Lower leg skin (tissue), 4 donors: ENCODE results near the gene PDIA6. TPM values are rescaled to one million over a fixed set of nuclear protein-coding genes. Genes with fewer than 3 reads are reported as not detected.

ENCODE experiments used
- DNase-seq, 2 donors: peaks; one replicate each; pipeline ENCODE4 v3.0.0-alpha.2; 2019; ENCODE audit warnings: low spot score in 2 of 2
- H3K4me3 ChIP-seq: fragments of 200-600 bp; sonication (generic); 2 replicates; pipeline ENCODE4 v1.5.1; 2017; ENCODE audit warnings: mild to moderate bottlenecking, low read depth; ENCODE audit not compliant: poor library complexity, severe bottlenecking
- POLR2A ChIP-seq, 2 donors: fragments of 450-650 bp; IDR thresholded peaks; one replicate each; pipeline ENCODE4 v1.6.1; 2016 to 2017; ENCODE audit warnings: antibody characterized with exemption in 2 of 2, mild to moderate bottlenecking in 1 of 2, moderate library complexity in 1 of 2
- WGBS, 2 donors: methylation state at CpG; one replicate each; pipeline ENCODE4 v1.1.5; 2018; 5-methylcytosine and 5-hydroxymethylcytosine counted together
- intact Hi-C: fragments of 100-400 bp; cut with DNase I; formaldehyde crosslinking; loops from one replicate; pipeline ENCODE4 v1.15.0; 2023; ENCODE audit warnings: low total_unique reads
- total RNA-seq, 4 donors: library from RNA; depleted of rRNA; stranded (reverse); fragments of >200 nt; gene quantifications; one replicate each; pipeline ENCODE4 v1.1.0, GENCODE V29; 2016
- TF ChIP-seq, protein P1 (sequence below), 3 donors: fragments of 450-650 bp; IDR thresholded peaks; one replicate each; pipeline ENCODE4 v1.5.1; 2016; ENCODE audit warnings: antibody characterized with exemption in 3 of 3, mild to moderate bottlenecking in 3 of 3, moderate library complexity in 2 of 3

Gene PDIA6
- total RNA-seq, 4 donors from 2014 or later = 50.5 to 97.7 (median 73.7) TPM

- DNase-seq = no peak
- intact Hi-C loops = no loop called here
- WGBS, 2 donors = 50 to 70% methylated on average over 2 to 5 of the region's 5 CpGs
Measured at GRCh38 chr2:10765461-10765860, 47.1 kb downstream of the PDIA6 start.

GRCh38 chr2:10764896-10765295 is 47.7 kb downstream of the PDIA6 start:
- H3K4me3 ChIP-seq = no peak overlapping the region
- intact Hi-C loops = no loop called here
- 72 to 88% methylated on average over 4 of the region's 4 CpGs for WGBS, 2 donors
- TF ChIP-seq, protein P1, sequence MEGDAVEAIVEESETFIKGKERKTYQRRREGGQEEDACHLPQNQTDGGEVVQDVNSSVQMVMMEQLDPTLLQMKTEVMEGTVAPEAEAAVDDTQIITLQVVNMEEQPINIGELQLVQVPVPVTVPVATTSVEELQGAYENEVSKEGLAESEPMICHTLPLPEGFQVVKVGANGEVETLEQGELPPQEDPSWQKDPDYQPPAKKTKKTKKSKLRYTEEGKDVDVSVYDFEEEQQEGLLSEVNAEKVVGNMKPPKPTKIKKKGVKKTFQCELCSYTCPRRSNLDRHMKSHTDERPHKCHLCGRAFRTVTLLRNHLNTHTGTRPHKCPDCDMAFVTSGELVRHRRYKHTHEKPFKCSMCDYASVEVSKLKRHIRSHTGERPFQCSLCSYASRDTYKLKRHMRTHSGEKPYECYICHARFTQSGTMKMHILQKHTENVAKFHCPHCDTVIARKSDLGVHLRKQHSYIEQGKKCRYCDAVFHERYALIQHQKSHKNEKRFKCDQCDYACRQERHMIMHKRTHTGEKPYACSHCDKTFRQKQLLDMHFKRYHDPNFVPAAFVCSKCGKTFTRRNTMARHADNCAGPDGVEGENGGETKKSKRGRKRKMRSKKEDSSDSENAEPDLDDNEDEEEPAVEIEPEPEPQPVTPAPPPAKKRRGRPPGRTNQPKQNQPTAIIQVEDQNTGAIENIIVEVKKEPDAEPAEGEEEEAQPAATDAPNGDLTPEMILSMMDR (IDR thresholded peaks at IDR 0.05) = no peak
- DNase-seq = no peak

More at GRCh38 chr2:10765461-10765860, 47.1 kb downstream of the PDIA6 start:
- H3K4me3 ChIP-seq = no peak overlapping the region
- no peak for TF ChIP-seq POLR2A (IDR thresholded peaks at IDR 0.05)
- TF ChIP-seq, protein P1 (IDR thresholded peaks at IDR 0.05) = no peak

DNA sequence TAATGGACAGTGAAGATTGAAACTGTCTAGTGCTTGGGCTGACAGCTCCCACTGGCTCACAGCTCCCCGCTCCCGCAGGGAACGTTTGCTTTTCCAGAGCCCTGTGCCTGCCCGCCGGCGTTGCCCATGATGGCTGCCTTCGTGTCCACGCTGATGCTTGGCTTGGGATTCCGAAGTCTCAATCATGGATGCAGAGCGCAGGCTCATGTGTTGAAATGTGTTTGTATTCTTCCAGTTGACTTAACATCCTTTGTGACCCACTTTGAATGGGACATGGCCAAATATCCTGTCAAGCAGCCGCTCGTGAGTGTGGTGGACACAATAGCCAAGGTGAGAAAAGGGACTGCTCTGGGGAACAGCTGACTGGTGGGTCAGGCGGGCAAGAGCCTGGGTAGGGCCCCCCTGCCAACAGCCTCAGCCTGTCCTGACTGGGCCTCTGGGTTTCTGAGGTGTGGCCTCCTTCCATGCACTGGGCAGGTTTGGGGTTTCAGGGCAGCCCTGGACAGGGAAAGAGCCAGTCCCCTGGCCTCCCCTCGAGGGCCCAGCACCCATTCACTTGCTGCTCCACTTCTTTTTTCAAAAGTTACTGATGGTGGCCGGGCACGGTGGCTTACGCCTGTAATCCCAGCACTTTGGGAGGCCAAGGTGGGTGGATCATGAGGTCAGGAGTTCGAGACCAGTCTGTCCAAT is 48.3 kb downstream of the PDIA6 start:
- TF ChIP-seq, protein P1 (IDR thresholded peaks at IDR 0.05) = no peak
- TF ChIP-seq POLR2A (IDR thresholded peaks at IDR 0.05) = no peak
- no peak overlapping the region for H3K4me3 ChIP-seq
- intact Hi-C loops = no loop called here
- 85 to 87% methylated on average over 18 of the region's 18 CpGs for WGBS, 2 donors
- DNase-seq = no peak

DNA sequence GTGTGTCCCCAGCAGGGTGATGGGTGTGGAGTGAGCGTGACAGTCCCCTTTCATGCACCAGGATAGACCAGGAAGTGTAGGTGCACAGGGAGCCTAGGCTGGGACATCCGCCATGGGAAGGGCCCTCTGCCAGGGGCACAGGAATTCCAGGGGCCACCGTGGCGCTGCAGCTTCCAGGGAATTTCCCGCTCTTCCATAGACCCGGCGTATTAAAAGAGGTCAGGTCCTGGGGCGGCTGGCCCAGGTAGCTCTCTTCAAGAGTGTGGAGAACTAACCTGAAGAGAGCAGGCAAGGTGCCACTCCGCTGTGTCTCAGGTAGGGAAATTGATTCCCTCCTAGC is 49.2 kb downstream of the PDIA6 start:
- no peak for DNase-seq
- no peak overlapping the region for H3K4me3 ChIP-seq
- 59 to 60% methylated on average over 9 of the region's 9 CpGs for WGBS, 2 donors
- intact Hi-C loops = no loop called here
- TF ChIP-seq POLR2A (IDR thresholded peaks at IDR 0.05) = no peak
- TF ChIP-seq, protein P1 (IDR thresholded peaks at IDR 0.05) = no peak

DNA sequence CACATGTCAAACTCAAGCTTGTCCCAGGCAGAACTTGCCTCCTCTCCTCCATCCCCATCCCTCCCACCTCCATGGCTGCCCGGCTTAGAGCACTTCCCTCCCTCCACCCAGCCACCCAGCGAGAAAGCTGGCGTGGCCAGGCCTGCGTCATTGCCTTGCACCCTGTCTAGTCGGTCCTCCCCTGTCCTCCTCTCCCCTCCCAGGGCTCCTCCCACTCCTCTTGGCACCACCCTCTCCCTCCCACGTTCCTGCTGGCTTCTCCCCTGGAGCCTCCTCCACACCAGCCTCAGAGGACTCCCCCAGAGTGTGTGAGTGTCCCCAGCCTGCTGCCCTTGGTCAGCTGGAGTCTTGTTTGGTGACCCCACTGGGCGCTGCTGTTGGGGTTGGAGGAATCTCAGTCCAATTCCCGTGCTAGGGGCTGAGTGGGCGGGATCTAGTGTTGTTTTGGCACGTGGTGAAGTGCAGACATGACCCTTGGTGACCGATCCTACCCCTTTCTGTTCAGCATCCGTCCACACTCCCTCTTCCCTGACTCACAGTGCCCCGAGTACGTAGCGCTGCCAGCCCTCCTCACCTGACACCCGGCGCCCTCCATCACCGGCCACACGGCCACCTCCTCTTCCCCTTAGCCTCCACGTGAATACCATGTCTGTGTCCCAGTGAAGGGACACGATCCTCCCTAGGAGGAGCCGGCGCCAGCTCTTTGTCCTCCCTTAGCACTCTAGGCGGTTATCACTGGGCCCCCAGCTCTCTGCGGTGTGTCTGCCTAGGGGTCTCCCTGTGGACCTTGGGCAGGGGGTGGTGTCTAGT is 49.7 kb downstream of the PDIA6 start:
- intact Hi-C loops = no loop called here
- WGBS, 2 donors = 55 to 63% methylated on average over 25 of the region's 25 CpGs
- no peak for TF ChIP-seq POLR2A (IDR thresholded peaks at IDR 0.05)
- TF ChIP-seq, protein P1 (IDR thresholded peaks at IDR 0.05) = no peak

More for the DNA sequence above, 49.7 kb downstream of the PDIA6 start:
- no peak for DNase-seq
- H3K4me3 ChIP-seq = no peak overlapping the region
